DND-41 (cell line): ENCODE results near the gene DDX47.

Experiments
- ATAC-seq: fragments of 200-7000 bp; cut with Tn5 transposase; 3 replicates; pipeline ENCODE4 v1.9.1; 2021; ENCODE audit warnings: low read depth; ENCODE audit not compliant: insufficient read depth
- DNase-seq: peaks from one replicate; pipeline ENCODE4 v3.0.0-alpha.2; 2020
- H2AFZ ChIP-seq: 2 replicates; pipeline ENCODE4 v1.6.0; 2012; ENCODE audit warnings: low read depth, low read length
- H3K27ac ChIP-seq: 2 replicates; pipeline ENCODE4 v1.5.1; 2012; ENCODE audit warnings: low read length, inconsistent platforms
- H3K27me3 ChIP-seq: fragments of 200-600 bp; sonication (generic); 2 replicates; pipeline ENCODE4 v1.6.0; 2012; ENCODE audit warnings: low read length, mild to moderate bottlenecking, inconsistent platforms; ENCODE audit not compliant: insufficient read depth, poor library complexity
- H3K36me3 ChIP-seq: 2 replicates; pipeline ENCODE4 v1.5.1; 2012; ENCODE audit warnings: low read length, inconsistent platforms; ENCODE audit not compliant: insufficient read depth
- H3K4me1 ChIP-seq: 2 replicates; pipeline ENCODE4 v1.5.1; 2012; ENCODE audit warnings: mild to moderate bottlenecking, low read length; ENCODE audit not compliant: insufficient read depth
- H3K4me2 ChIP-seq: 2 replicates; pipeline ENCODE4 v1.6.0; 2012; ENCODE audit warnings: mild to moderate bottlenecking, moderate library complexity, low read length, inconsistent platforms; ENCODE audit not compliant: insufficient read depth
- H3K4me3 ChIP-seq, 2 experiments: fragments of 200-600 bp in 1 of 2; shearing (Covaris generic) in 1 of 2; 2 replicates each; pipeline ENCODE4 v1.5.1; 2012 to 2016; ENCODE audit warnings: inconsistent platforms in 2 of 2, low read length in 2 of 2, mild to moderate bottlenecking in 2 of 2, low read depth in 1 of 2, moderate library complexity in 1 of 2
- H3K79me2 ChIP-seq: 2 replicates; pipeline ENCODE4 v1.6.0; 2012; ENCODE audit warnings: low read length, inconsistent platforms; ENCODE audit not compliant: insufficient read depth
- H3K9ac ChIP-seq: 2 replicates; pipeline ENCODE4 v1.6.0; 2012; ENCODE audit warnings: low read depth, mild to moderate bottlenecking, inconsistent platforms, low read length, moderate library complexity
- H3K9me3 ChIP-seq: 2 replicates; pipeline ENCODE4 v1.5.1; 2012; ENCODE audit warnings: low read length, moderate library complexity, mild to moderate bottlenecking, inconsistent platforms; ENCODE audit not compliant: insufficient read depth, severe bottlenecking
- H4K20me1 ChIP-seq: 2 replicates; pipeline ENCODE4 v1.6.0; 2012; ENCODE audit warnings: low read length; ENCODE audit not compliant: insufficient read depth
- EZH2 ChIP-seq: IDR thresholded peaks from 3 replicates; pipeline ENCODE4 v1.6.1; 2012; ENCODE audit warnings: borderline replicate concordance, low read depth, mild to moderate bottlenecking, moderate library complexity, low read length, inconsistent platforms; ENCODE audit not compliant: severe bottlenecking
- TF ChIP-seq, protein P1 (sequence below): IDR thresholded peaks from 2 replicates; pipeline ENCODE4 v1.5.1; 2012; ENCODE audit warnings: borderline replicate concordance, low read length, moderate library complexity, mild to moderate bottlenecking; ENCODE audit not compliant: poor library complexity, severe bottlenecking; ENCODE audit errors: extremely low read depth

Gene DDX47

DNA sequence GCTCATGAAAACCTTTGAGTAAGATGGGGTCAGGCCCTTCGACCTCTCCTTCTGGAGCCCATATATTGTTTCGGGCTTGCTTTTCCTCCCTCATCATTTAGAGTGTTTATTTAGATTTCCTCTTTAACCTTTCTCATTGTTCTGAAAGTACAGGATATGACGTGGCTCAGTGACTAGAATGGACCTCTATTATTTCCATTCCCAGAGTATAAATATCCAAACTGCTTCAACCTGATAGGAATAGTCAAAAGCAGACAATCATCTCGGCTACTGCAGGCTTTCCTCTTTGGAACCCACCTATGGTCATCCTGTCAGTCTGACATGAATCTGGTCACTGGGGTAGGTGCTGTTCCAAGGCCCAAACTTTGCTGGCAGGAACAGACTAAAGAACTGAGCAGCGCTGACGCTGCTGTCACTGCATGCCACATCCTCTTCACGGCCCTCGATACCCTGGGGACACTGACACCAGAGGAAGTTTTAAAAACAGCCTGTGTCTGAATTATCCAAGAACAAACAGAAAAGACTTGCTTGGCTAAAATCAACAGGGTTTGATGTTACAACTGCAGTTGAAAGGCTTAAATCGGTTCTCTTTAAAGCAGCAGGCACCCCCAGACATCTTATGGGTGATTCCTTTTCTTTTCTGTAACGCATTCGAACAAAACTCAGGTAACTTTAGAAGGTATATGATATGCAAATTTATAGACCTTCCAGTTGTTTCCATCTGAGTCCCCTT, 5.0 kb upstream of the DDX47 start:
- no peak for TF ChIP-seq EZH2
- TF ChIP-seq, protein P1, sequence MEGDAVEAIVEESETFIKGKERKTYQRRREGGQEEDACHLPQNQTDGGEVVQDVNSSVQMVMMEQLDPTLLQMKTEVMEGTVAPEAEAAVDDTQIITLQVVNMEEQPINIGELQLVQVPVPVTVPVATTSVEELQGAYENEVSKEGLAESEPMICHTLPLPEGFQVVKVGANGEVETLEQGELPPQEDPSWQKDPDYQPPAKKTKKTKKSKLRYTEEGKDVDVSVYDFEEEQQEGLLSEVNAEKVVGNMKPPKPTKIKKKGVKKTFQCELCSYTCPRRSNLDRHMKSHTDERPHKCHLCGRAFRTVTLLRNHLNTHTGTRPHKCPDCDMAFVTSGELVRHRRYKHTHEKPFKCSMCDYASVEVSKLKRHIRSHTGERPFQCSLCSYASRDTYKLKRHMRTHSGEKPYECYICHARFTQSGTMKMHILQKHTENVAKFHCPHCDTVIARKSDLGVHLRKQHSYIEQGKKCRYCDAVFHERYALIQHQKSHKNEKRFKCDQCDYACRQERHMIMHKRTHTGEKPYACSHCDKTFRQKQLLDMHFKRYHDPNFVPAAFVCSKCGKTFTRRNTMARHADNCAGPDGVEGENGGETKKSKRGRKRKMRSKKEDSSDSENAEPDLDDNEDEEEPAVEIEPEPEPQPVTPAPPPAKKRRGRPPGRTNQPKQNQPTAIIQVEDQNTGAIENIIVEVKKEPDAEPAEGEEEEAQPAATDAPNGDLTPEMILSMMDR: no peak
- ATAC-seq: peak; percentile 78
- Histone ChIP-seq H3K36me3 (no peaks in the 10 kb centered on the region), H3K4me2 (peak overlapping the region; percentile 35; the same call in 1 of the 2 replicates), H3K79me2 (peaks cover under 1% of the 10 kb centered on the region), H3K4me1 (peaks cover 32% of the 10 kb centered on the region), H3K4me3 (no peak overlapping the region), H4K20me1 (no peaks in the 10 kb centered on the region), H3K9ac (peak overlapping the region; percentile 38), H2AFZ (peak overlapping the region; percentile 71), H3K27ac (peak overlapping the region; percentile 77), H3K27me3 (no peaks in the 10 kb centered on the region), H3K9me3 (no peaks in the 10 kb centered on the region)
- DNase-seq: peak; percentile 71

DNA sequence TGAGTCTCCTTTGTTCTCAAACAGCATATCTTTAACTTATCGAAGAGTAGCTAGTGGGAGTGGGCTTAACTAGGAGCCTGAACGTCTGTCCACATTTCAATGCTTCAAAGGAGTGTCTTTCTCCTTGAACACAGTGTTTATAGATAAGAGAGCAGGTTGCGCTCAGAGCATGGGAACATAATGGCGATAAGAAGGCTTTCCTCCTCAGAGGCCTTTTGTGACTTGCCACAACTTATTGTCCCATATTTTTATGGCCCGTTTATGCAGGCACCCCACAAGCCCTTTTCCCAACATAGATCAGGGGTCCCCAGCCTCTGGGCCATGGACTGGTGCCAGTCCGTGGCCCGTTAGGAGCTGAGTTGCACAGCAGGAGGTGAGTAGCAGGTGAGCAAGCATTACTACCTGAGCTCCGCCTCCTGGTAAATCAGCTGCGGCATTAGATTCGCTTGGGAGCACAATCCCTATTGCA, 2.6 kb upstream of the DDX47 start:
- no peak overlapping the region for H3K4me3 ChIP-seq
- peaks cover 51% of the 10 kb centered on the region for H3K4me1 ChIP-seq

DNA sequence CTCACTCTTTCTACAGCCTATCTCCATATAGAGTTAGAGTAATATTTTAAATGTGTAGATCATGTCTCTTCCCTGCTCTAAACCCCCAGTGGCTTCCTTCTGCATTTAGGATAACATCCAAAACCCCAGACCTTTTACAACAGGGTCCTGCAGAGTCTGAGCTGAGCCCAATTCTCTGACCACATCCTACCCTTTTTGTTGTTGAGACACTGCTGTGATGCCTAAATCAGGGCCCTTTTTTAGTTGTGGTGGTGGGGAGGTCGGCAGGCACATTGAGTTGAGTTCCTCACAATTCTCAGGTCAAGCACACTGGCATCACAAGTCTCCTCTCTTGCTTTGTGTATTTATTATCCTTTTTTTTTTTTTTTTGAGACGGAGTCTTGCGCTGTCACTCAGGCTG, 1.8 kb upstream of the DDX47 start:
- no peaks in the 10 kb centered on the region for H3K9me3 ChIP-seq
- no peak overlapping the region for H3K9ac ChIP-seq
- DNase-seq (no peak), ATAC-seq (no peak)
- peaks cover 54% of the 10 kb centered on the region for H3K4me1 ChIP-seq
- no peaks in the 10 kb centered on the region for H3K27me3 ChIP-seq
- TF ChIP-seq, protein P1: no peak
- no peak for TF ChIP-seq EZH2
- no peaks in the 10 kb centered on the region for H4K20me1 ChIP-seq
- no peak overlapping the region for H3K4me3 ChIP-seq
- no peak overlapping the region for H2AFZ ChIP-seq
- no peak overlapping the region for H3K27ac ChIP-seq
- H3K4me2 ChIP-seq: no peak overlapping the region
- peaks cover 20% of the 10 kb centered on the region for H3K36me3 ChIP-seq
- peaks cover 32% of the 10 kb centered on the region for H3K79me2 ChIP-seq

More for the DNA sequence above, 2.6 kb upstream of the DDX47 start:
- Histone ChIP-seq H3K79me2 (peaks cover 25% of the 10 kb centered on the region), H3K27ac (no peak overlapping the region), H3K4me2 (no peak overlapping the region), H3K27me3 (no peaks in the 10 kb centered on the region), H3K9me3 (no peaks in the 10 kb centered on the region), H4K20me1 (no peaks in the 10 kb centered on the region), H2AFZ (no peak overlapping the region), H3K9ac (no peak overlapping the region), H3K36me3 (peaks cover 13% of the 10 kb centered on the region)
- TF ChIP-seq, protein P1: no peak
- no peak for TF ChIP-seq EZH2
- ATAC-seq (no peak), DNase-seq (no peak)
